NCI-H128 (cell line): ENCODE results near the gene ESPN.
"Not testable (repeated sequence)": the region's sequence is repeated elsewhere in the genome, so short reads cannot be mapped to it uniquely, and the experiment has no call there.

Source experiments
- DNase-seq: peaks from one replicate; lab custom pipeline; 2025; ENCODE audit not compliant: unreplicated experiment; lab: John Stamatoyannopoulos, UW

Gene ESPN, protein sequence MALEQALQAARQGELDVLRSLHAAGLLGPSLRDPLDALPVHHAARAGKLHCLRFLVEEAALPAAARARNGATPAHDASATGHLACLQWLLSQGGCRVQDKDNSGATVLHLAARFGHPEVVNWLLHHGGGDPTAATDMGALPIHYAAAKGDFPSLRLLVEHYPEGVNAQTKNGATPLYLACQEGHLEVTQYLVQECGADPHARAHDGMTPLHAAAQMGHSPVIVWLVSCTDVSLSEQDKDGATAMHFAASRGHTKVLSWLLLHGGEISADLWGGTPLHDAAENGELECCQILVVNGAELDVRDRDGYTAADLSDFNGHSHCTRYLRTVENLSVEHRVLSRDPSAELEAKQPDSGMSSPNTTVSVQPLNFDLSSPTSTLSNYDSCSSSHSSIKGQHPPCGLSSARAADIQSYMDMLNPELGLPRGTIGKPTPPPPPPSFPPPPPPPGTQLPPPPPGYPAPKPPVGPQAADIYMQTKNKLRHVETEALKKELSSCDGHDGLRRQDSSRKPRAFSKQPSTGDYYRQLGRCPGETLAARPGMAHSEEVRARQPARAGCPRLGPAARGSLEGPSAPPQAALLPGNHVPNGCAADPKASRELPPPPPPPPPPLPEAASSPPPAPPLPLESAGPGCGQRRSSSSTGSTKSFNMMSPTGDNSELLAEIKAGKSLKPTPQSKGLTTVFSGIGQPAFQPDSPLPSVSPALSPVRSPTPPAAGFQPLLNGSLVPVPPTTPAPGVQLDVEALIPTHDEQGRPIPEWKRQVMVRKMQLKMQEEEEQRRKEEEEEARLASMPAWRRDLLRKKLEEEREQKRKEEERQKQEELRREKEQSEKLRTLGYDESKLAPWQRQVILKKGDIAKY

DNA sequence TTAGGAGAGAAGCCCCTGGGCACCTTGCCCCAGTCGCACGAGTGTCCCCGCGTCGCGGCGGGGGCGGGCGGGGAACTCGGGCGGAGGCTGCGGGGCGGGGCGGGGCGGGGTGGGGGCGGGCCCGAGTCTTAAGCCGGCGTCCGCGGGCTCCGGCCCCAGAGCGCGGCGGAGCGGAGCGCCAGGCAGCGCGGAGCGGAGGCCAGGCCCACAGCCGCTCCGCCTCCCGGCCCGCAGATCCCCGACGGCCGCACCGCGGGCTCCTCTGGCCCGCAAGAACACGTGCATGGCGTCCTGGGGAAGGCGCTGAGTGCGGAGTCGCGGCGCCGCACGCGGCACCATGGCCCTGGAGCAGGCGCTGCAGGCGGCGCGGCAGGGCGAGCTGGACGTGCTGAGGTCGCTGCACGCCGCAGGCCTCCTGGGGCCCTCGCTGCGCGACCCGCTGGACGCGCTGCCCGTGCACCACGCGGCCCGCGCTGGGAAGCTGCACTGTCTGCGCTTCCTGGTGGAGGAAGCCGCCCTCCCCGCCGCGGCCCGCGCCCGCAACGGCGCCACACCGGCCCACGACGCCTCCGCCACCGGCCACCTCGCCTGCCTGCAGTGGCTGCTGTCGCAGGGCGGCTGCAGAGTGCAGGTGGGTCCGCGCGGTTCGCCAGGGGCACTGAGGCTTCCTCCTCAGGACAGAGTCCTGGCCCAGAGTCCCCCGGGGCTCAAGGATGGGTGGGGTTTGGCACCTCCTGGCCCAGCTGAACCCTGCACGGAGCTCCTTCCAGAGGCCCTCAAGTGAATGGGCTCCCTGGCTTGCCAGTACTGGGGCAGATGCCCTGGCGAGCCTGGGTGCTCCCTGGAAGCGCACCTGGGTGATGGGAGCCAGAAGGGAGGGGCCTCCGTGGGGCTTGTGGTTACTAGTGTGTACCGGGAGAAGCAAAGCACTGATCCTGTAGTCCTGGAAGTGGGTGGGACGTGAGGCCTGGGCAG is at the start of gene ESPN:
Gene ESPN (plus strand): TSS at position 158 of the 975 bp plus-strand sequence. CDS start 180 bp downstream, at position 338.
- no peak for DNase-seq

DNA sequence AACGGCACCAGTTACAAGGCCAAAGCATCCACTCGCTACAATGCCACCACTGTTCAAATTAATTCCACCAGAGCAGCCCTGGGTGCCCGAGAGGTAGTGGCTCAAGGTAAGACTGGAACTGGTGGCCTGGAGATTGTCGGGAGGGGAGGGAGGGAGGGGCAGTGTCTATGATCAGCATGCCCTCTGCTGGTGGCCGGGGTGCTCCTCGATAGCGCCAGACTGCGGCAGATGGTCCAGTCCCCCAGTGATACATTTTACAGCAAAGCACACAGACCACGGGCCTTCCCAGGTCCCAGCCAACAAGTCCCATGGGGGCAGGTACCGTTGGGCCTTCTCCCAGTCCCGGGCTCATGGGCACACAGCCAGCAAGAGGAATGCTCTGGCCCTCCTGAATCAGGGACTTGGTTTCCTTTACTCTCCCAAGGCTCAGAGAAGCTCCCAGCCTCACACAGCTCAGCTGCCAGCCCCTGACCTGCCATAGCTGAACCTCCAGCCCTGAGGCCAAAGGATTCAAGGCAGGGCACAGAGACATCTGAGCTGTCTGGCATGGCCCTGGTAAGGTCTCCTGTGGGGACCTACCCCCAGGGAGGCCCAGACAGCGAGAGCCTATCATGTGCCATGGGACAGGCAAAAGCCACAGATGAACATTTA is 46.4 kb upstream of the ESPN start:
- no peak for DNase-seq

DNA sequence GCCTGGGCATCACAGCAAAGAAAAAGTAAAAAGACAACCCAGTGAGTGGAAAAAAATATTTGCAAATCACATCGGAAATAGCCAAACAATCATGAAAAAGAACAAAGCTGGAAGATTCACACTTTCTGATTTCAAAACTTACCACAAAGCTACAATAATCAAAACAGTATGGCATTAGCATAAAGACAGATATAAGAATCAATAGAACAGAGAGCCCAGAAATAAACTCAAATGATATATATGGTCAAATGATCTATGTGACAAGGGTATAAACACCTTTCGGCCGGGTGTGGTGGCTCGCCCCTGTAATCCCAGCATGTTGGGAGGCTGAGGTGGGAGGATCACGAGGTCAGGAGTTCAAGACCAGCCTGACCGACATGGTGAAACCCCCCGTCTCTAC is 44.5 kb upstream of the ESPN start:
- no peak for DNase-seq

DNA sequence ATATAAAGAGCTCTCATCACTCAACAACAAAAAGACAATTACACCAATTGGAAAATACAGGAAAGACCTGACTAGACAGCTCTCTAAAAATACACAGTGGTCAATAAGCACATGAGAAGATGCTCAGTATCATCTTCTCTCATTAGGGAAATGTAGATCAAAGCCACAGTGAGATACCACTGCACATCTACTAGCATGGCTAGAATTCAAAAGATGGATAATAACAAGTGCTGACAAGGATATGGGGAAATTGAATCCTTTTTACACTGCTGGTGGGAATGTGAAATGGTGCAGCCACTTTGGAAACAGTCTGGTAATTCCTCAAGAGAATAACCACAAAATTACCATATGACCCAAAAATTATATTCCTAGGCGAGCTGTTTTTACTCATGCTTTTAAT is 40.4 kb upstream of the ESPN start:
- no peak for DNase-seq

DNA sequence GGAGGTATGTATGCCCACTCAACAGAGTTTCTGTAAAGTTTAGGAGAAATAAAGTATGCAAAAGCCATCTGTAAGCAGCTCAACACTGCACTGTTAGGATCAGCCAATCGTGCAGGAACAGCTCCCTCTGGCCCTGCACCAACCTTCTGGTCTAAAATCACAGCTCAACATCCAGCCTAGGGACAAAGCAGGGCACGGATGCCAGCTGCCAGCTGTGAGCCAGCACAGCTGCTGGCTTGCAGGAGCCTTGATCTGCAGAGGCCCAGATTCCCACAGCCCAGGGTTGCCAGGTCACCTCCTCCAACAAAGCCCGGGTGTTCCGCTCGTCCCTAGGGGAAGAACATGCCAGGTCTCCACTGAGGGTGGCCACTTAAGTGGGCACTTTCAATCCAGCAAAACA is 39.6 kb upstream of the ESPN start:
- DNase-seq = no peak

DNA sequence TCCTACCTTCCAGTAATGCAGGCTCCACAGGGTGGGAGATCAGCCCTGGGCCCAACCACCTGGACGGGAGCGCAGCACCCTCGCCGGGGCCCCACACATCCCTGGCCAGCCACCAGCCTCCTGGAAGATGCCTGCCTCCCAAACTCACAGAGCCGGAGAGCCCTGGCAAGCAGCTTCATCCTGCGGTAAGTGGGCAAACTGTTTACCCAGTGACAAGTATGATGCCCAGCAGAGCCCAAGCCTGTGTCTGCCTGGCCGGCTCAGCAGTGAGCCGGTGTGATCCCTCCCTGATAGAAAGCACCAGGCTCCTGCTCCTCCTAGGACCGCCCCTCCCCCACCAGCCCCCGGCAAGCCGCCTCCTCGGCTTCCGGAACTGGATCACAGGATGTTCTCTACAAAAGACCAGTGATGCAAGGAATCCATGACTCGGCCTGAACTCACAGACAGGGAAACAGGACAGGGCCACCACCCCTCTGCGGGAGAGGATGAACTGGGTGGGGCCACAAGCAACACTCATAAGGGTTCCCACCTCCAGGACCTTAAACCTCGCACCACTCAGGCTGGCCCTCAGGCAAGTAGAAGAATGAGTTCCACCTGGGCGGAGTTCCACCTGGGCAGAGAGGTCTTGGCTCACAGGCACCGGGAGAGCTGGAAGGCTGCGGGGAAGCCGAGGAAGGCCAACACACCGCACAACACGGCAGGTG is 38.9 kb upstream of the ESPN start:
- DNase-seq = no peak

DNA sequence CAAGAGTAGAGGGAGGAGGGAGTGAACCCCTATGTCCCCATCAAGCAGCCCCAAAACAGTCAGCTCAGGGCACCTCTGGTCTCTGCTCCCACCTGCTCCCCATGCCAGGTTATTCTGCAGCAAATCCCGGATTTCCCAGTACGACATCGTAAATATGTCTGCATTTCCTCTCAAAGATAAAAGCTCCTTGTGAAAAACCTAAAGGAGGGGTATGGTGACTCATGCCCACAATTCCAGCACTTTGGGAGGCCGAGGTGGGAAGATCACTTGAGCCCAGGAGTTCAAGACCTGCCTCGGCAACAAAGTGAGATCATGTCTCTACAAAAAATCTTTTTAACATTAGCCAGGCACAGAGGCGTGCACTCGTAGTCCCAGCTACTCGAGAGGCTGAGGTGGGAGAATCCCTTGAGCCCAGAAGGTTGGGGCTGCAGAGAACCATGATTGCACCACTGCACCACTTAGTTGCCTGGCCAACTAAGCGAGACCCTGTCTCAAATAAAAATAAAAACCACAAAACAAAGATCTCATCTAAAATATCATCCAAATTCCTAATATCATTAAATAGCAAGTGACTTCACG is 38.1 kb upstream of the ESPN start:
- no peak for DNase-seq

DNA sequence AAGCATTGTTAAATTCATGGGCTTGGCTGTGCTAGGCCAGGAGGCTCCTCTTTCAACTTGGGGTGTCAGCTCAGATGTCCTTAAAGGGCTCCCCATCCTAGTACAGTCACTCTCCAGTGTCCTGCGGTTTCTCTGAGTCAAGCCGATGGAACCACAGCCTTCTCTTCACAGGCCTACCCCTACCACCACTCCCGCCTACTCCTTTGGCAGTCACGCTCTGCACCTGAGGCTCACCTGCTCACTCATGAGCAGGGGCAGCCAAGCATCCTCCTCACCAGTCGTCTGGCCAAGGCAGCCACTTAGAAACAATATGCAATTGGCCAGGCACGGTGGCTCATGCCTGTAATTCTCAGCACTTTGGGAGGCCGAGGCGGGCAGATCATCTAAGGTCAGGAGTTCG is 34.6 kb upstream of the ESPN start:
- DNase-seq = no peak

DNA sequence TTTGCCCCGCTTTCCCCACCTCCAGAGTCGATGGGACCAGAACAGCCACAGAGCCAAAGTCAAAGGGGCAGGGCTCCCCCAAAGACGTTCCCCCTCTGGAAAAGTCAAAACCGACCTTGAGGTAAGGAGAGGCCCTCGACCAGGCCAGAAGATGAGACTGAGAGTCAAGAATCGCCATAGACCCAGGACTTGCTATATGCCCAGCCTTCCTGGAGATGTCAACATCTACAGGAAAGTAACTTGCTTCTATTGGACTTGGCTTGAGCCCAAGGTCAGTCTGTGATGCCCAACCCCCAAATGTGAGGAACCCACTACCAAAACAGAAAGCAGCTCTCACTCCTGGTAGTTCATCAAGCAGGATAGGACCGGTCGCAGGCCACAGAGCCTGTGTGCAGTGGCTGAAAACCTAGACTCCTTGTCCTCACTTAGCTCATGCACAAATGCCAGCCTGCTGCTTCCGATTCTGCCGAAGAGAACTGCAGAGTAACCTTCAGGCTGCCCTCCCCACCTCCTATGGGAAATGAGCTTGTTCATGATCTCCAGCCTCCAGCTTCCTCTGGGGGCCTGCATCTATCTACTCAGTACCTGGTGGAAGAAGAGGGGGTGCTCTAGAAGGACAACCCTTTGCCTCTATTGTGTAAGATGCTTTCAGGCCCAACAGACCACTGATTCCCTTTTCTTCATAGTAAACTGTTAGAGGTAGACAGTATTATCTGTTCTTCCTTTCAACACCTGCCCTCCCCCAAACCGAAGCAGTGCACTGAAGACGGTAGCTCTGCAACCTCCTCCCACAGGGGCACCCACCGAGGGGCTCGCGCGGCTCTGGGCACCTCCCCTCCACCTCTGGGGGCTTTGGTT is 32.4 kb upstream of the ESPN start:
- DNase-seq = no peak

DNA sequence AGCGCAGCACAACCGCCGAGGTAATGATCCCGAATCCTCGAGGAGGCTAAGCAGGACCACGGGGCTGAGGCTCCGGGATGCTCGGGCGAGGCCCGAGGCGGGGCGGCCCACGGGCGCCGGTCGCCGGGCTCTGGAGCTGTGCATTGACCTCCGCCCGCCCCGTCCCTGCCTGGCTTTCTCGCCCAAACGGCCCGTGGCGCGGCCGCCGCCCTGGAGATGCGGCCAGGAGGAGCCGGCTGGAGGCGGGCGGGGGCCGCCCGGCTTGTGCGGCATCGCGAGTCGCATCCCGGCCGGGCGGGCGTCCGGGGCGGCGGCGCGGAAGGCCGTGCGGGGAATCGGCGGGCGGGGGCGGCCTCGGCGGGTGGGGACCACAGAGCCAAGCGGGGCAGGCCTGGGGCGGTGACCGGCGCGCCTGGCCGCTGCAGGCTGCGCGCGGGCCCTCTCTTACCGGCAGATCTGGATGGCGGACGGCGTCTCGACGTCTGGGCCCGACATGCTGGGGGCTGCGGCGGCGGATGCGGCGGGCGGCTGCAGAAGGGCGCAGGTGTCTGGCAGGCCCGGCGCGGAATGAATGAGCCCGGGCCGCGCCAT is 31.7 kb upstream of the ESPN start:
- no peak for DNase-seq

DNA sequence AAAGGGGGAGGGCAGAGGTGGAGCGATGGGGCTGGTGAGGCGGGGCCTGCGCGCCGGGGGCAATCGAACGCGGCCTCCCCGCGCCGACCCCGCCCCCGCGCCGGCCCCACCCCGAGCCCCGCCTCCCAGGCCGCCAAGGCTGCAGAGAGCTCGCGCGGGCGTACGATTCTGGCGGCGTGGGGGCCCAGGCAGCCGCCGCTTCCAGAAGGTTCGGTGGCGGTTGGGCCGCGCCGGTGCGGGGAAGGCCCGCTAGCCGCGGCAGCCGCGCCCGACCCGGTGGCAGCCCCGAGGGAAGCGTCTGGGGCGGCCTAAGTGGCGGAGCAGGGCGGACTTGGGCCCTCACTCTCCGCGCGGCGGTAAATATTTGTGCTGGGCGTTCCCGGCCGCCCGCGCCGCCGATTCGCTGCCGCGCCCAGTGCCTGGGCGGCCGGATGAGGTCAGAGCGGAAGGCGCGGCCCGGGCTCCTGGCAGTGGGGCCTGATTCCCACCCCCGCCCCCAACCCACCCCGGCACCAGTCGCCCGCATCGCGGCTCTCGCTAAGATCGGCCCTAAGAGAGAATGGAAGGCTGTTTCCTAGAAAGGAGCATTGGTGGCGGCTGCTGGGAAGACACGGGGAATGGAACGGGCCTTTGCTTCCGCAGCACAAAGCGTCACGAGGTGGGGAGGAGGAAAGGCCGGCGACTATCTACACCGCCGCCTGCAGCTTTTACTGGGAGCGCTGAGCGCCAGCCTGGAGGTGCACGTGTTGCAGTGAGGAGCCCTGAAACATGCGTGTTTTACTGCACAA is 31.0 kb upstream of the ESPN start, which contains the start of gene ACOT7:
Gene ACOT7 (minus strand): TSS at position 368 of the 788 bp plus-strand sequence. CDS start 368 bp downstream, outside the sequence.
- peak; percentile 89 for DNase-seq

DNA sequence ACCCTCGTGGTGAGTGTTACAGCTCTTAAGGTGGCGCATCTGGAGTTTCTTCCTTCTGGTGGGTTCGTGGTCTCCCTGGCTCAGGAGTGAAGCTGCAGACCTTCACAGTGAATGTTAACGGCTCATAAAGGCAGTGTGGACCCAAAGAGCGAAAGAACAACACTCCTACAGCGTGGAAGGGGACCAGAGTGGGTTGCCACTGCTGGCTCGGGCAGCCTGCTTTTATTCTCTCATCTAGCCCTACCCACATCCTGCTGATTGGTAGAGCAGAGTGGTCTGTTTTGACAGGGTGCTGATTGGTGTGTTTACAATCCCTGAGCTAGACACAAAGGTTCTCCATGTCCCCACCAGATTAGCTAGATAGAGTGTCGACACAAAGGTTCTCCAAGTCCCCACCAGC is 29.4 kb upstream of the ESPN start:
- not testable (repeated sequence) for DNase-seq

DNA sequence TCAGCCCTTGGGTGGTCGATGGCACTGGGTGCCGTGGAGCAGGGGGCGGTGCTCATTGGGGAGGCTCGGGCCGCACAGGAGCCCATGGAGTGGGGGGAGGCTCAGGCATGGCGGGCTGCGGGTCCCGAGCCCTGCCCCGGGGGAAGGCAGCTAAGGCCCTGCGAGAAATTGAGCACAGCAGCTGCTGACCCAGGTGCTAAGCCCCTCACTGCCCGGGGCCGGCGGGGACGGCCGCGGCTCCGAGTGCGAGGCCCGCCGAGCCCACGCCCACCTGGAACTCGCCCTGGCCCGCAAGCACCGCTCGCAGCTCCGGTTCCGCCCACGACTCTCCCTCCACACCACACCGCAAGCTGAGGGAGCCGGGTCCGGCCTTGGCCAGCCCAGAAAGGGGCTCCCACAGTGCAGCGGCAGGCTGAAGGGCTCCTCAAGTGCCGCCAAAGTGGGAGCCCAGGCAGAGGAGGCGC is 28.8 kb upstream of the ESPN start:
- not testable (repeated sequence) for DNase-seq

DNA sequence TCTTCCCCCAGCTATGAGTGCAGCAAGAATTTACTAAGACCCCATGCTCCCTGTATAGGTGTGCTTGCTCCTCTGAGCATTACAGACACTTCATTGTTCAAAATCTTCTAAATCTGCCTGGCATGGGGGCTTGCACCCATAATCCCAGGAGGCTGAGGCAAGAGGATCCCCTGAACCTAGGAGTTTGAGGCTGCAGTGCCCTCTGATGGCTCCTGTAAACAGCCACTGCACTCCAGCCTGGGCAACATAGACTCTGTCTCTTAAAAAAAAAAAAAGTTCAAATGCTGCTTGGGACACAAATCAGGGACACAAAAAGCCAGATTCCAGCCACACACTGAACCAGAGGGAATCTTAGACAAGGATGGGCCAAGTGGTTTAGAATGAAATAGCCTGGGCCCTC is 27.6 kb upstream of the ESPN start:
- no peak for DNase-seq

DNA sequence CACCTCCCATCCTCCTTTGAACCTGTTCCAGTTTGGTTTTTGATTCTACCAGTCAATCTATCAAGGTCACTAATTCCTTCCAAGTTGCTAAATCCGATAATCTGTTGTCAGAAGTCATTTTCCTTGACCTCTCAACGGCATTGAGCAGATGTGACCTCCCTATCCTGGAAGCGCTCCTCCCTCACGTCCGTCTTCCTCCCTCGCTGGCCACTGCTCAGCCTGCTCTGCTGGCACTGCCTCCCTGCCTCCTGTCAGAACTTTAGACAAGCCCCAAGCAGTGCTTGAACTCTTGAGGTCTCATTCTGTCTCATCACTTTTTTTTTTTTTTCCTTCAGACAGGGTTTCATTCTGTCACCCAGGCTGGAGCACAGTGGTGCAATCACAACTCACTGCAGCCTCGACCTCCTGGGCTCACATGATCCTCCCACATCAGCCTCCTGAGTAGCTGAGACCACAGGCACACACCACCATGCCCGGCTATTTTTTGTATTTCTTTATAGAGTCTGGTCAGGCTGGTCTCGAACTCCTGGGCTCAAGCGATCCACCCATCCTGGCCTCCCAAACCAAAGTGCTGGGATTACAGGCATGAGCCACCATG is 26.6 kb upstream of the ESPN start:
- no peak for DNase-seq

DNA sequence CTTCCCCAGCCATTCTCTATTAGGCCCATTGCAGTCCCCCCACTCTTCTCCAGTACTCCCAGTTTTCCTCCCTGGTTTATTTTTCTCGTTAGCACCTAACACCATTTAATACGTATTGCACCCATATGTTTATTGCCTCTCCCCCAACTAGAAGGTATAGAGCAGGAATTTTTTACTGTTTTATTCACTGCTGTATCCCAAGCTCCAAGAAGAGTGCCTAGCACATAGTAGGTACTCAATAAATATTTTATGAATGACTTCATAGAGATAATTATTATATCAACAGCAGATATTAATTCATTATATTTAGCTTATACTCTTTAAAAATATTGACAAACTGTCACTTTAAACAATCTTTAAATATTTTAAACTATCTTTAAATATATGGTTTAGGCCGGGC is 25.3 kb upstream of the ESPN start:
- DNase-seq = no peak

DNA sequence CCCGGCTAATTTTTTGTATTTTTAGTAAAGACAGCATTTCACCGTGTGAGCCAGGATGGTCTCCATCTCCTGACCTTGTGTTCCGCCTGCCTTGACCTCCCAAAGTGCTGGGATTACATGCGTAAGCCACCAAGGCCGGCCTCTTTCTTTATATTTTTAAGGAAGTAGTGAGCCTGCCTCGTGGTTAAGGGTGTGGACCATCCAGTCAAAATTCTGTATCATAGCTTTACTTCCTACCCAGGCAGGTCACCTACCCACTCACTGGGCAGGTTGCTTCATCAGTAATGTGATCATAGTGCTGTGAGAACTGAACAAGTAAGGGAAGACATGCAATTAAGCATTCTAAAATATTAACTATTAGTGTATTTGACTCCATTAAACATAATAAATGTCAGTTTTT is 22.9 kb upstream of the ESPN start:
- no peak for DNase-seq
